H9 (cell line): ENCODE measurements around the gene PCSK6. TPM values are rescaled to one million over a fixed set of nuclear protein-coding genes. Genes with fewer than 3 reads are reported as not detected.
A peak's percentile ranks its signal among the peaks of the same experiment; 100 is the strongest.

ENCODE experiments used
- DNase-seq: peaks from one replicate; pipeline ENCODE4 v3.0.0-alpha.2; 2017
- H2AFZ ChIP-seq: one replicate; pipeline ENCODE4 v1.6.1; 2013; ENCODE audit warnings: mild to moderate bottlenecking, low read length, control low read depth, moderate library complexity
- H2AK5ac ChIP-seq: 2 replicates; pipeline ENCODE4 v1.6.1; 2013; ENCODE audit warnings: low read length, control low read depth, mixed read lengths; ENCODE audit not compliant: insufficient read length
- H2BK120ac ChIP-seq: one replicate; pipeline ENCODE4 v1.6.1; 2013; ENCODE audit warnings: low read depth, mild to moderate bottlenecking, low read length, control low read depth, inconsistent platforms; ENCODE audit not compliant: poor library complexity, severe bottlenecking
- H2BK12ac ChIP-seq: 2 replicates; pipeline ENCODE4 v1.6.1; 2013; ENCODE audit warnings: low read length, control low read depth, mixed read lengths, low read depth; ENCODE audit not compliant: insufficient read length
- H2BK15ac ChIP-seq: 2 replicates; pipeline ENCODE4 v1.6.1; 2013; ENCODE audit warnings: low read depth, low read length, control low read depth
- H2BK20ac ChIP-seq: one replicate; pipeline ENCODE4 v1.6.1; 2013; ENCODE audit warnings: low read depth, mild to moderate bottlenecking, low read length, control low read depth, inconsistent platforms; ENCODE audit not compliant: poor library complexity, severe bottlenecking
- H2BK5ac ChIP-seq: 2 replicates; pipeline ENCODE4 v1.6.1; 2013; ENCODE audit warnings: low read length, control low read depth, mixed read lengths; ENCODE audit not compliant: insufficient read length
- H3K14ac ChIP-seq: 2 replicates; pipeline ENCODE4 v1.6.1; 2013; ENCODE audit warnings: low read length, control low read depth; ENCODE audit not compliant: insufficient read depth
- H3K18ac ChIP-seq: 2 replicates; pipeline ENCODE4 v1.6.1; 2013; ENCODE audit warnings: low read depth, mild to moderate bottlenecking, mixed read lengths, low read length, control low read depth; ENCODE audit not compliant: insufficient read length
- H3K23ac ChIP-seq: 2 replicates; pipeline ENCODE4 v1.6.1; 2013; ENCODE audit warnings: low read length, control low read depth, mixed read lengths, low read depth; ENCODE audit not compliant: insufficient read length
- H3K23me2 ChIP-seq: 2 replicates; pipeline ENCODE4 v1.6.1; 2013; ENCODE audit warnings: low read depth, mild to moderate bottlenecking, mixed read lengths, low read length, control low read depth; ENCODE audit not compliant: insufficient read length, poor library complexity, severe bottlenecking
- H3K27ac ChIP-seq: 2 replicates; pipeline ENCODE4 v1.5.1; 2013; ENCODE audit warnings: low read length, control low read depth, mixed read lengths, low read depth; ENCODE audit not compliant: insufficient read length
- H3K27me3 ChIP-seq: 2 replicates; pipeline ENCODE4 v1.6.1; 2013; ENCODE audit warnings: low read length, control low read depth, inconsistent platforms; ENCODE audit not compliant: insufficient read depth
- H3K4ac ChIP-seq: 2 replicates; pipeline ENCODE4 v1.6.1; 2013; ENCODE audit warnings: low read depth, mild to moderate bottlenecking, control low read depth, inconsistent platforms, low read length, moderate library complexity
- H3K4me1 ChIP-seq: 2 replicates; pipeline ENCODE4 v1.6.1; 2013; ENCODE audit warnings: low read length, control low read depth, inconsistent platforms; ENCODE audit not compliant: insufficient read depth
- H3K4me2 ChIP-seq: 2 replicates; pipeline ENCODE4 v1.6.1; 2013; ENCODE audit warnings: low read length, control low read depth, mixed read lengths; ENCODE audit not compliant: insufficient read length, insufficient read depth
- H3K56ac ChIP-seq: 2 replicates; pipeline ENCODE4 v1.6.1; 2013; ENCODE audit warnings: low read depth, mild to moderate bottlenecking, mixed read lengths, low read length, control low read depth; ENCODE audit not compliant: insufficient read length
- H3K79me1 ChIP-seq: 2 replicates; pipeline ENCODE4 v1.6.1; 2013; ENCODE audit warnings: low read depth, mild to moderate bottlenecking, moderate library complexity, low read length, control low read depth, inconsistent platforms; ENCODE audit not compliant: insufficient read depth, poor library complexity, severe bottlenecking
- H3K79me2 ChIP-seq: 2 replicates; pipeline ENCODE4 v1.6.1; 2013; ENCODE audit warnings: low read length, control low read depth, inconsistent platforms; ENCODE audit not compliant: insufficient read depth
- H3K9ac ChIP-seq: 2 replicates; pipeline ENCODE4 v1.6.1; 2013; ENCODE audit warnings: low read length, control low read depth, mixed read lengths; ENCODE audit not compliant: insufficient read length; ENCODE audit errors: extremely low read depth
- H3K9me3 ChIP-seq: one replicate; pipeline ENCODE4 v1.6.1; 2013; ENCODE audit warnings: low read depth, low read length, inconsistent platforms; ENCODE audit not compliant: control insufficient read depth
- H3T11ph ChIP-seq: one replicate; pipeline ENCODE4 v1.6.1; 2013; ENCODE audit warnings: mild to moderate bottlenecking, low read length, control low read depth, inconsistent platforms
- H4K20me1 ChIP-seq: one replicate; pipeline ENCODE4 v1.6.1; 2013; ENCODE audit not compliant: control insufficient read depth, insufficient read length, insufficient read depth
- H4K5ac ChIP-seq: 2 replicates; pipeline ENCODE4 v1.6.1; 2013; ENCODE audit warnings: low read depth, mild to moderate bottlenecking, mixed read lengths, low read length, control low read depth; ENCODE audit not compliant: insufficient read length
- H4K8ac ChIP-seq: replicated peaks from 2 replicates; pipeline ENCODE4 v1.6.1; 2013; ENCODE audit warnings: low read length, control low read depth, mixed read lengths, low read depth; ENCODE audit not compliant: insufficient read length
- H4K91ac ChIP-seq: 2 replicates; pipeline ENCODE4 v1.6.1; 2013; ENCODE audit warnings: low read depth, mild to moderate bottlenecking, moderate library complexity, mixed read lengths, low read length, control low read depth; ENCODE audit not compliant: insufficient read length
- H3K27ac Mint-ChIP-seq, 3 experiments: 2 replicates in 2 of 3; 3 replicates in 1 of 3; pipeline ENCODE4 v1.8.0; 2020 to 2021; ENCODE audit warnings: mixed read lengths in 3 of 3, mild to moderate bottlenecking in 1 of 3, moderate library complexity in 1 of 3
- H3K27me3 Mint-ChIP-seq: 2 replicates; pipeline ENCODE4 v1.8.0; 2021; ENCODE audit warnings: low read depth, mild to moderate bottlenecking, moderate library complexity, mixed read lengths
- H3K36me3 Mint-ChIP-seq, 3 experiments: 2 replicates in 2 of 3; 3 replicates in 1 of 3; pipeline ENCODE4 v1.8.0; 2020 to 2021; ENCODE audit warnings: low read depth in 3 of 3, mixed read lengths in 3 of 3; ENCODE audit not compliant: insufficient read depth in 1 of 3
- H3K4me1 Mint-ChIP-seq, 2 experiments: 2 replicates each; pipeline ENCODE4 v1.8.0; 2020; ENCODE audit warnings: mixed read lengths in 2 of 2
- H3K4me3 Mint-ChIP-seq, 2 experiments: 2 replicates in 1 of 2; 3 replicates in 1 of 2; pipeline ENCODE4 v1.8.0; 2020 to 2021; ENCODE audit warnings: mild to moderate bottlenecking in 2 of 2, mixed read lengths in 2 of 2, moderate library complexity in 1 of 2
- H3K9me3 Mint-ChIP-seq, 2 experiments: 2 replicates in 1 of 2; 3 replicates in 1 of 2; pipeline ENCODE4 v1.8.0; 2020; ENCODE audit warnings: mild to moderate bottlenecking in 2 of 2, mixed read lengths in 2 of 2, moderate library complexity in 1 of 2
- WGBS: extraction: QIAGEN DNeasy Blood & Tissue Kit; methylation state at CpG from one replicate; pipeline ENCODE4 v1.1.7; 2013; ENCODE audit warnings: missing lambda C conversion rate, low lambda C conversion rate, mixed read lengths; ENCODE audit not compliant: insufficient read length; ENCODE audit errors: extremely low coverage; 5-methylcytosine and 5-hydroxymethylcytosine counted together
- total RNA-seq: library from RNA; stranded (reverse); gene quantifications from 2 replicates; pipeline ENCODE4 v1.2.1, GENCODE V29; 2021
- TF ChIP-seq, protein P1 (sequence below): fragments of 200-600 bp; sonication (generic); conservative IDR thresholded peaks from 3 replicates; pipeline ENCODE4 v1.8.0; 2021; ENCODE audit warnings: antibody characterized with exemption, mild to moderate bottlenecking

PCSK6 gene
- total RNA-seq, 1 experiment from 2014 or later = 4.0 TPM

DNA sequence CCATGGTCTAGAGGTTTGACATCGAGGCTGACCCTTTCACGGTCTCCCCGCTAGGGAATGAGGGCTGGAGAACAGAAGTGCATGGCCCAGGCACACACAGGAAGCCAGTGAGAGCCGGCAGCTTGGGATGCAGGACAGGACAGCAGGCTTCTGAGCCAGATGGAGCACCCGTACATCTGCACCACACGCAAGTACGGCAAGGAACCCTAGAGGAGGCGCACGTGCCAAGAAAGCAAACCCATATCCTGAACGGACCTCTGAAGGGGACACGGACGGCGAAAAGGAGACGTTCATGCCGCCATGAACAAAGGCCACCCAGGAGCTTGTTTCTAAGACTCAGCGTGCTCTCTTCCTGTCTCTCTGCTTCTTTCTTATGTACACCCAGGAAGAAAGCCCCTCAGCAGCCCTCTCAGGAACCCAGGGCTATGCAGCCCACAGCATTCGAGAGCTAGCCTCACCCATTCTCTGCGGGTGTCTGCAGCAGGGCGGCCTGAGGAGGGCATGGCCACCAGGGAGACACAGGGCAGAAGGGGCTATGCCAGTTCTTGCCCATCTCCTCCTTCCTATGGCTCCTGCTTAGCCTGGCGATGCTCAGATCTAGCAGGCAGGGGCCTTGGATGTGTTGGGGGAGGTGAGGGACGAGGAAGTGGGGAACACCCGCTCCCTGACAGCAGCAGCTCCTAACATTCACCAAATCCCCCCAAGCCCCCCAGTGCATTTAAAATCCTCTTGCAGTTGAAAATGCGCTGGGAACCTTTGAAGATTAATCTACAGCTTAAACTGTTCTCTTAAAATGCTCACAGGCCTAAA is 81.3 kb downstream of the PCSK6 start:
- Histone ChIP-seq H2BK5ac (no peak overlapping the region), H2AFZ (no peak overlapping the region), H2BK15ac (no peak overlapping the region), H3K4me2 (no peak overlapping the region), H3K56ac (no peak overlapping the region), H4K91ac (no peak overlapping the region), H3K14ac (no peak overlapping the region; the same call in 1 of the 2 replicates), H2BK120ac (no peak overlapping the region), H3K27ac (no peak overlapping the region), H3K18ac (no peak overlapping the region), H4K20me1 (no peaks in the 10 kb centered on the region), H2BK20ac (no peak overlapping the region), H3K23me2 (no peaks in the 10 kb centered on the region), H2BK12ac (no peak overlapping the region), H3K4ac (no peak overlapping the region), H2AK5ac (no peak overlapping the region), H3K23ac (no peak overlapping the region), H3K9me3 (no peaks in the 10 kb centered on the region), H3K9ac (no peak overlapping the region), H3K79me2 (no peaks in the 10 kb centered on the region), H3K4me1 (no peaks in the 10 kb centered on the region), H4K8ac (no peak overlapping the region), H3K79me1 (no peaks in the 10 kb centered on the region), H3K27me3 (no peaks in the 10 kb centered on the region), H3T11ph (no peak overlapping the region), H4K5ac (no peak overlapping the region)
- TF ChIP-seq, protein P1, sequence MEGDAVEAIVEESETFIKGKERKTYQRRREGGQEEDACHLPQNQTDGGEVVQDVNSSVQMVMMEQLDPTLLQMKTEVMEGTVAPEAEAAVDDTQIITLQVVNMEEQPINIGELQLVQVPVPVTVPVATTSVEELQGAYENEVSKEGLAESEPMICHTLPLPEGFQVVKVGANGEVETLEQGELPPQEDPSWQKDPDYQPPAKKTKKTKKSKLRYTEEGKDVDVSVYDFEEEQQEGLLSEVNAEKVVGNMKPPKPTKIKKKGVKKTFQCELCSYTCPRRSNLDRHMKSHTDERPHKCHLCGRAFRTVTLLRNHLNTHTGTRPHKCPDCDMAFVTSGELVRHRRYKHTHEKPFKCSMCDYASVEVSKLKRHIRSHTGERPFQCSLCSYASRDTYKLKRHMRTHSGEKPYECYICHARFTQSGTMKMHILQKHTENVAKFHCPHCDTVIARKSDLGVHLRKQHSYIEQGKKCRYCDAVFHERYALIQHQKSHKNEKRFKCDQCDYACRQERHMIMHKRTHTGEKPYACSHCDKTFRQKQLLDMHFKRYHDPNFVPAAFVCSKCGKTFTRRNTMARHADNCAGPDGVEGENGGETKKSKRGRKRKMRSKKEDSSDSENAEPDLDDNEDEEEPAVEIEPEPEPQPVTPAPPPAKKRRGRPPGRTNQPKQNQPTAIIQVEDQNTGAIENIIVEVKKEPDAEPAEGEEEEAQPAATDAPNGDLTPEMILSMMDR = no peak
- no peaks in the 10 kb centered on the region; the same call in none of the 2 replicates for H3K27me3 Mint-ChIP-seq
- H3K27ac Mint-ChIP-seq = peak overlapping the region in 1 of 3 experiments; percentile 44; a peak in 1 of 7 replicates
- H3K4me3 Mint-ChIP-seq = no peak overlapping the region
- H3K9me3 Mint-ChIP-seq = no peaks in the 10 kb centered on the region
- H3K4me1 Mint-ChIP-seq = peaks cover 36 to 37% of the 10 kb centered on the region in 2 experiments
- H3K36me3 Mint-ChIP-seq = no peaks in the 10 kb centered on the region
- no peak for DNase-seq
- WGBS = no CpG with 5 or more reads among the region's 23 CpGs
